ENCODE results near the gene TNFSF15. TPM values are rescaled to one million over a fixed set of nuclear protein-coding genes. Genes with fewer than 3 reads are reported as not detected.
"Not testable (repeated sequence)": the region's sequence is repeated elsewhere in the genome, so short reads cannot be mapped to it uniquely, and the experiment has no call there.

The TNFSF15 gene
- total RNA-seq, 4 donors from 2014 or later, result not detected

DNA sequence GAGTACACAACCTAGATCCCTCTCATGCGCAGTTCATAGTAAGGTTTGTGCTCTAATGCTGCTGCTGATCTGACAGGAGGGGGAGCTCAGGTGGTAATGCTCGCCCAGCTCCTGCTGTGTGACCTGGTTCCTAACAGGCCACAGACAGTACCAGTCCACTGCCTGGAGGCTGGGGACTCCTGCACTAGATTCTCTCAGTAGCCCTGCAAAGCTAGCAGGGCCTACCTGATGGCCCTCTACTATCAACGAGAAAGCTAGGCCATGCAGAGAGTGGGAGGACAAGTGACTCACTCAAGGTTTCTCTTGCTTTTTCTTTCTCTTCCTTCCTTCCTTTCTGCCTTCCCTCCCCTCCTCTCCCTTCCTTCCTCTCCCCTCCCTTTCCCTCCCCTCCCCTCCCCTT lies 68.7 kb downstream of the TNFSF15 start:
- TF ChIP-seq, protein P1, sequence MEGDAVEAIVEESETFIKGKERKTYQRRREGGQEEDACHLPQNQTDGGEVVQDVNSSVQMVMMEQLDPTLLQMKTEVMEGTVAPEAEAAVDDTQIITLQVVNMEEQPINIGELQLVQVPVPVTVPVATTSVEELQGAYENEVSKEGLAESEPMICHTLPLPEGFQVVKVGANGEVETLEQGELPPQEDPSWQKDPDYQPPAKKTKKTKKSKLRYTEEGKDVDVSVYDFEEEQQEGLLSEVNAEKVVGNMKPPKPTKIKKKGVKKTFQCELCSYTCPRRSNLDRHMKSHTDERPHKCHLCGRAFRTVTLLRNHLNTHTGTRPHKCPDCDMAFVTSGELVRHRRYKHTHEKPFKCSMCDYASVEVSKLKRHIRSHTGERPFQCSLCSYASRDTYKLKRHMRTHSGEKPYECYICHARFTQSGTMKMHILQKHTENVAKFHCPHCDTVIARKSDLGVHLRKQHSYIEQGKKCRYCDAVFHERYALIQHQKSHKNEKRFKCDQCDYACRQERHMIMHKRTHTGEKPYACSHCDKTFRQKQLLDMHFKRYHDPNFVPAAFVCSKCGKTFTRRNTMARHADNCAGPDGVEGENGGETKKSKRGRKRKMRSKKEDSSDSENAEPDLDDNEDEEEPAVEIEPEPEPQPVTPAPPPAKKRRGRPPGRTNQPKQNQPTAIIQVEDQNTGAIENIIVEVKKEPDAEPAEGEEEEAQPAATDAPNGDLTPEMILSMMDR (IDR thresholded peaks at IDR 0.05 in 4 of 5, conservative IDR thresholded peaks at IDR 0.05 in 1 of 5), result no peak
- TF ChIP-seq POLR2A (IDR thresholded peaks at IDR 0.05), result no peak
- no peak for ATAC-seq
- Histone ChIP-seq H3K9me3 (no peaks in the 10 kb centered on the region), H3K27ac (no peak overlapping the region), H3K36me3 (no peaks in the 10 kb centered on the region), H3K4me1 (no peaks in the 10 kb centered on the region), H3K4me3 (no peak overlapping the region), H3K27me3 (no peaks in the 10 kb centered on the region)
- in situ Hi-C loops (cut with MboI; ENCODE audit: low sequenced_read_pairs in 4 of 4) (loop anchor here (10.0 to 25.0 kb wide), 4 partner anchors 168 to 788 kb away; no protein-coding TSS in a partner anchor), intact Hi-C loops (cut with DNase I; ENCODE audit: low total_unique reads) (no loop called here)
- DNase-seq, result no peak

DNA sequence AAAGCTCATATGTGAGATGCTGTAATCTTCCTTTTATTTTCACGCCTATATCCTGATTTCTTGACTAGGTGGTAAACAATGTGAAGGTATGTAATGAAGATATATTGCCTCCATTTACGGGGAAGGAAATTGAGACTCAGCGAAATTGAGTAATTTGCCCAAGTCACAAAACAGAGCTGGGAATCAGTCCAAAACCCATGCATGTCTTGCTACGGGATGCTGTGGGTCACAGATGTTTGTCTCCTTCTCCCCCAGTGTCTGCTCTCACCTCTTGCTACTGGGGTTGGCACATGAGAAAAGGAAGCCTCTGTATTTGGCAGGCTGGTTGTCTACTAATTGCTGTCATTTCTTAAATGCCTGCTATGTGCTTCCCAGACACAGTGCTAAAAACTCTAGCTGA lies 70.1 kb downstream of the TNFSF15 start:
- no peaks in the 10 kb centered on the region for H3K27me3 ChIP-seq
- TF ChIP-seq, protein P1 (IDR thresholded peaks at IDR 0.05 in 4 of 5, conservative IDR thresholded peaks at IDR 0.05 in 1 of 5), result no peak
- no peak for TF ChIP-seq POLR2A (IDR thresholded peaks at IDR 0.05)
- in situ Hi-C loops (cut with MboI; ENCODE audit: low sequenced_read_pairs in 4 of 4) (loop anchor here (10.0 to 25.0 kb wide), 4 partner anchors 169 to 789 kb away; no protein-coding TSS in a partner anchor), intact Hi-C loops (cut with DNase I; ENCODE audit: low total_unique reads) (no loop called here)
- no peak for ATAC-seq
- H3K36me3 ChIP-seq, result no peaks in the 10 kb centered on the region
- no peak for DNase-seq
- H3K9me3 ChIP-seq, result no peaks in the 10 kb centered on the region
- H3K4me3 ChIP-seq, result no peak overlapping the region
- H3K27ac ChIP-seq, result no peak overlapping the region
- H3K4me1 ChIP-seq, result no peaks in the 10 kb centered on the region

DNA sequence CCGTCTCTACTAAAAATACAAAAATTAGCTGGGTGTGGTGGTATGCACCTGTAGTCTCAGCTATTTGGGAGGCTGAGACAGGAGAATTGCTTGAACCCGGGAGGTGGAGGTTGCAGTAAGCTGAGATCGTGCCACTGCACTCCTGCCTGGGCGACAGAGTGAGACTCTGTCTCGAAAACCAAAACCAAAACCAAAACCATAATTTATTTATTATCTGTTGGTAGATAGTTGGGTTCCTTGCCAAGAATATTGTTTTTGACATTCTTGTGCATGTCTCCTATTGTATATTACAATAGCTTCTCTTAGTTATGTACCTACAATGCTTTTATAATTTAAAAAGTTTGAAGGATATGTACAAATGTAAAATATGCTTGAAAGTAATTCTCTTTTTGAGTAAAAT lies 70.7 kb downstream of the TNFSF15 start:
- H3K4me1 ChIP-seq; H3K27ac ChIP-seq; ATAC-seq; H3K27me3 ChIP-seq; H3K9me3 ChIP-seq; intact Hi-C loops (cut with DNase I; ENCODE audit: low total_unique reads); DNase-seq; H3K36me3 ChIP-seq; H3K4me3 ChIP-seq: not testable (repeated sequence)
- in situ Hi-C loops (cut with MboI; ENCODE audit: low sequenced_read_pairs in 4 of 4), result loop anchor here (10.0 to 25.0 kb wide), 4 partner anchors 170 to 790 kb away; no protein-coding TSS in a partner anchor

Other genes starting within 250 kb of the TNFSF15 start
- 100 to 1,000 TPM; 105 to 191 (median 176) TPM for gene ATP6V1G1, start 218.3 kb downstream of the TNFSF15 start, total RNA-seq
- gene TMEM268, start 194.7 kb downstream of the TNFSF15 start, total RNA-seq, result 1 to 10 TPM; 4.9 to 6.0 (median 5.4) TPM
- not detected for gene TEX53, start 148.2 kb downstream of the TNFSF15 start, total RNA-seq
- gene TEX48, start 123.8 kb downstream of the TNFSF15 start, total RNA-seq, result not detected
- under 1 TPM in 2 of 4 donors, not detected in 2; 0.29 to 0.76 TPM for gene TNFSF8, start 124.6 kb upstream of the TNFSF15 start, total RNA-seq